ENCODE results near the gene CREB3L4. TPM values are rescaled to one million over a fixed set of nuclear protein-coding genes. Genes with fewer than 3 reads are reported as not detected.
"Not testable (repeated sequence)": the region's sequence is repeated elsewhere in the genome, so short reads cannot be mapped to it uniquely, and the experiment has no call there.

The CREB3L4 gene
- total and polyA plus RNA-seq, 2 of the 4 experiments (the other 2 are of a cell fraction), result 6.5 to 9.8 TPM

GRCh38 chr1:153996882-153997281 lies 29.2 kb downstream of the CREB3L4 start:
- H3K27me3 ChIP-seq (ENCODE audit: control insufficient read depth, insufficient read depth, low read length); H3K4me2 ChIP-seq (ENCODE audit: low read depth, low read length); H3K14ac ChIP-seq (replicated peaks; ENCODE audit: low read depth, low read length); ATAC-seq (ENCODE audit: low read depth); H4K5ac ChIP-seq (ENCODE audit: low read depth, low read length); H3K18ac ChIP-seq (ENCODE audit: low read depth, low read length); H3K27ac ChIP-seq (ENCODE audit: insufficient read depth, low read length); BruUV-seq (replicated peaks); H3K4ac ChIP-seq (ENCODE audit: low read depth, low read length); H3K23ac ChIP-seq (ENCODE audit: low read depth, low read length); H2BK5ac ChIP-seq (ENCODE audit: low read depth, low read length, poor library complexity, severe bottlenecking); H3K9me3 ChIP-seq (ENCODE audit: control insufficient read depth, insufficient read depth, low read length); H3K4me1 ChIP-seq (ENCODE audit: control insufficient read depth, insufficient read depth, low read length); H3K9me1 ChIP-seq (ENCODE audit: insufficient read depth, low read length); H3K4me3 ChIP-seq (ENCODE audit: insufficient read depth, low read depth, low read length); H4K8ac ChIP-seq (ENCODE audit: low read depth in 2 of 2, low read length in 2 of 2); H2BK15ac ChIP-seq (ENCODE audit: low read depth, low read length); H2AK5ac ChIP-seq (ENCODE audit: low read depth, low read length); H2AK9ac ChIP-seq (replicated peaks; ENCODE audit: low read depth, low read length, poor library complexity); intact Hi-C loops (cut with micrococcal nuclease); dilution Hi-C loops (cut with HindIII; ENCODE audit: low sequenced_read_pairs, unreplicated experiment); DNase-seq; H2BK20ac ChIP-seq (ENCODE audit: low read depth, low read length); H4K91ac ChIP-seq (ENCODE audit: insufficient read depth, low read depth, low read length); H3K56ac ChIP-seq (ENCODE audit: extremely low read depth, insufficient read depth, low read length); H2AFZ ChIP-seq (replicated peaks; ENCODE audit: low read length, poor library complexity); POLR2A ChIA-PET (ENCODE audit: unreplicated experiment); H2BK120ac ChIP-seq (ENCODE audit: low read depth, low read length); in situ Hi-C loops (cut with MboI; ENCODE audit: low sequenced_read_pairs); H3K9ac ChIP-seq (ENCODE audit: low read depth, low read length): not testable (repeated sequence)
- CTCF ChIA-PET, result interaction anchor here (0.6 kb wide), 1 partner anchor 144 kb away, joined by 4 read pairs; no protein-coding TSS in a partner anchor
- Histone ChIP-seq H3K79me1 (ENCODE audit: low read depth in 1 of 2, low read length in 2 of 2) (peaks cover 8 to 27% of the 10 kb centered on the region in 2 experiments), H4K20me1 (ENCODE audit: insufficient read depth, low read length) (peaks cover 20% of the 10 kb centered on the region; the same call in 1 of the 2 replicates), H3K36me3 (ENCODE audit: control insufficient read depth, insufficient read depth, low read length) (peaks cover 26% of the 10 kb centered on the region)
- 0 out of 2 replicates have a peak, but pooled peaks have one; percentile 20 for TF ChIP-seq MAFK (IDR thresholded peaks at IDR 0.05; ENCODE audit: low read depth, low read length)
- no CpG with 5 or more reads among the region's 10 CpGs for WGBS, 2 experiments (ENCODE audit: extremely low coverage in 2 of 2, insufficient read length in 1 of 2)
